H1 (cell line): ENCODE results near the gene OR2V1. TPM values are rescaled to one million over a fixed set of nuclear protein-coding genes. Genes with fewer than 3 reads are reported as not detected.

Experiments used
- CTCF ChIA-PET: fragments of 300-600 bp; sonication (Branson Sonifier 250); formaldehyde crosslinking; loops from one replicate; lab custom pipeline; 2021; ENCODE audit not compliant: partially characterized antibody; lab: Charles Lee
- POLR2A ChIA-PET: fragments of 300-600 bp; sonication (Branson Sonifier 250); formaldehyde crosslinking; loops from one replicate; lab custom pipeline; 2021; ENCODE audit warnings: inconsistent platforms; ENCODE audit not compliant: partially characterized antibody; lab: Charles Lee
- DNase-seq, 2 experiments: peaks; one replicate each; pipeline versions ENCODE4 v3.0.0 to v3.0.0-alpha.2; 2010 to 2022; ENCODE audit warnings: low spot score in 2 of 2, low read depth in 1 of 2, mixed read lengths in 1 of 2
- FAIRE-seq: peaks from 2 replicates; lab custom pipeline; 2011; peaks lifted over from hg19 to GRCh38; lab: Jason Lieb, UNC
- H2AFZ ChIP-seq: 2 replicates; pipeline ENCODE4 v1.8.1; 2012; ENCODE audit warnings: low read length, inconsistent platforms
- H2AK5ac ChIP-seq: 2 replicates; pipeline ENCODE4 v1.6.1; 2013; ENCODE audit warnings: low read depth, low read length
- H2BK120ac ChIP-seq: replicated peaks from 2 replicates; pipeline ENCODE3; 2013; ENCODE audit warnings: low read depth, low read length, inconsistent platforms
- H2BK12ac ChIP-seq: 2 replicates; pipeline ENCODE4 v1.6.1; 2013; ENCODE audit warnings: low read depth, low read length
- H2BK15ac ChIP-seq: 2 replicates; pipeline ENCODE4 v1.6.1; 2013; ENCODE audit warnings: low read length
- H2BK20ac ChIP-seq: 2 replicates; pipeline ENCODE4 v1.6.1; 2013; ENCODE audit warnings: low read length
- H2BK5ac ChIP-seq: 2 replicates; pipeline ENCODE4 v1.6.1; 2013; ENCODE audit warnings: low read depth, low read length
- H3K14ac ChIP-seq: 2 replicates; pipeline ENCODE4 v1.6.1; 2013; ENCODE audit warnings: inconsistent platforms; ENCODE audit not compliant: insufficient read length
- H3K18ac ChIP-seq: 2 replicates; pipeline ENCODE4 v1.6.1; 2013; ENCODE audit warnings: low read length; ENCODE audit errors: extremely low read depth
- H3K23ac ChIP-seq: 2 replicates; pipeline ENCODE4 v1.6.1; 2013; ENCODE audit warnings: inconsistent platforms; ENCODE audit not compliant: insufficient read length
- H3K23me2 ChIP-seq: 2 replicates; pipeline ENCODE4 v1.6.1; 2013; ENCODE audit warnings: low read depth, low read length
- H3K27ac ChIP-seq: 2 replicates; pipeline ENCODE4 v1.6.1; 2011; ENCODE audit warnings: low read depth, low read length, inconsistent platforms
- H3K27me3 ChIP-seq, 4 experiments: replicated peaks in 1 of 4; 1 replicate in 1 of 4; 2 replicates in 3 of 4; pipeline versions ENCODE4 v1.6.1 to v1.8.1; 2011 to 2013; ENCODE audit warnings: low read length in 3 of 4, mild to moderate bottlenecking in 3 of 4, inconsistent platforms in 2 of 4, mixed read lengths in 2 of 4, moderate library complexity in 1 of 4; ENCODE audit not compliant: control insufficient read depth in 3 of 4, insufficient read depth in 3 of 4; ENCODE audit errors: extremely low read depth in 1 of 4
- H3K36me3 ChIP-seq, 4 experiments: 2 replicates each; pipeline versions ENCODE4 v1.6.1 to v1.8.1; 2011 to 2013; ENCODE audit warnings: mild to moderate bottlenecking in 4 of 4, low read length in 3 of 4, moderate library complexity in 2 of 4, control low read depth in 1 of 4, inconsistent platforms in 1 of 4; ENCODE audit not compliant: insufficient read depth in 4 of 4, control insufficient read depth in 2 of 4
- H3K4ac ChIP-seq: replicated peaks from 2 replicates; pipeline ENCODE3; 2013; ENCODE audit warnings: low read length, low read depth, mixed read lengths, inconsistent platforms; ENCODE audit not compliant: insufficient read length
- H3K4me1 ChIP-seq, 4 experiments: replicated peaks in 1 of 4; 1 replicate in 1 of 4; 2 replicates in 3 of 4; pipeline versions ENCODE4 v1.6.1 to v1.8.1; 2011 to 2013; ENCODE audit warnings: low read length in 3 of 4, inconsistent platforms in 2 of 4, mixed read lengths in 1 of 4; ENCODE audit not compliant: insufficient read depth in 4 of 4, control insufficient read depth in 3 of 4
- H3K4me2 ChIP-seq, 2 experiments: 2 replicates each; pipeline versions ENCODE4 v1.6.1 to v1.8.1; 2011 to 2013; ENCODE audit warnings: low read depth in 2 of 2, low read length in 2 of 2, control low read depth in 1 of 2, inconsistent platforms in 1 of 2, mild to moderate bottlenecking in 1 of 2; ENCODE audit not compliant: insufficient read depth in 1 of 2
- H3K4me3 ChIP-seq, 4 experiments: fragments of 200-600, 300-600 bp in 1 of 4; sonication (generic), shearing (Covaris generic), sonication (Bioruptor Twin) in 1 of 4; 2 replicates each; pipeline versions ENCODE4 v1.5.1 to v1.8.1; 2011 to 2016; ENCODE audit warnings: low read length in 4 of 4, low read depth in 3 of 4, control low read depth in 2 of 4, inconsistent platforms in 2 of 4, mild to moderate bottlenecking in 2 of 4, mixed read lengths in 1 of 4, moderate library complexity in 1 of 4; ENCODE audit not compliant: insufficient read depth in 2 of 4; ENCODE audit errors: extremely low read depth in 1 of 4
- H3K56ac ChIP-seq: replicated peaks from 2 replicates; pipeline ENCODE3; 2013; ENCODE audit warnings: low read depth, mild to moderate bottlenecking, mixed read lengths, low read length, inconsistent platforms; ENCODE audit not compliant: insufficient read length
- H3K79me1 ChIP-seq: 2 replicates; pipeline ENCODE4 v1.6.1; 2013; ENCODE audit warnings: low read depth, low read length, control low read depth
- H3K79me2 ChIP-seq, 2 experiments: 2 replicates each; pipeline versions ENCODE4 v1.6.1 to v1.8.1; 2012 to 2013; ENCODE audit warnings: low read length in 2 of 2, mild to moderate bottlenecking in 2 of 2, inconsistent platforms in 1 of 2; ENCODE audit not compliant: insufficient read depth in 2 of 2, control insufficient read depth in 1 of 2
- H3K9ac ChIP-seq, 4 experiments: replicated peaks in 1 of 4; 1 replicate in 1 of 4; 2 replicates in 3 of 4; pipeline versions ENCODE4 v1.6.1 to v1.8.1; 2011 to 2013; ENCODE audit warnings: low read depth in 3 of 4, low read length in 3 of 4, control low read depth in 2 of 4, mild to moderate bottlenecking in 2 of 4, moderate library complexity in 2 of 4, inconsistent platforms in 1 of 4; ENCODE audit errors: extremely low read depth in 1 of 4
- H3K9me3 ChIP-seq, 2 experiments: 2 replicates each; pipeline versions ENCODE4 v1.6.1 to v1.8.1; 2012 to 2013; ENCODE audit warnings: mild to moderate bottlenecking in 2 of 2, moderate library complexity in 2 of 2, control low read depth in 1 of 2, inconsistent platforms in 1 of 2, low read depth in 1 of 2, low read length in 1 of 2, mixed read lengths in 1 of 2; ENCODE audit not compliant: insufficient read depth in 2 of 2
- H4K20me1 ChIP-seq, 2 experiments: replicated peaks in 1 of 2; 2 replicates each; pipeline versions ENCODE3 to v1.8.1; 2011 to 2013; ENCODE audit warnings: inconsistent platforms in 2 of 2, low read length in 2 of 2, mild to moderate bottlenecking in 1 of 2; ENCODE audit not compliant: insufficient read depth in 2 of 2, control insufficient read depth in 1 of 2
- H4K5ac ChIP-seq: 2 replicates; pipeline ENCODE4 v1.6.1; 2013; ENCODE audit warnings: low read length, low read depth, mixed read lengths, inconsistent platforms; ENCODE audit not compliant: insufficient read length
- H4K8ac ChIP-seq: 2 replicates; pipeline ENCODE4 v1.8.0; 2013; ENCODE audit warnings: mild to moderate bottlenecking, moderate library complexity, low read length, inconsistent platforms; ENCODE audit not compliant: insufficient read depth; ENCODE audit errors: extremely low read depth
- H4K91ac ChIP-seq: replicated peaks from 2 replicates; pipeline ENCODE3; 2013; ENCODE audit warnings: low read length, mixed read lengths, inconsistent platforms; ENCODE audit not compliant: insufficient read length
- ASH2L ChIP-seq: fragments of 200-600, 300-600 bp; sonication (generic); IDR thresholded peaks from one replicate; pipeline ENCODE4 v1.7.1; 2017; ENCODE audit warnings: low read length
- CHD1 ChIP-seq: IDR thresholded peaks from 2 replicates; pipeline ENCODE4 v1.6.1; 2012; ENCODE audit warnings: low read depth, low read length, improper control_type of control experiment
- CHD2 ChIP-seq: IDR thresholded peaks from 2 replicates; pipeline ENCODE4 v1.6.1; 2012; ENCODE audit warnings: low read length, improper control_type of control experiment
- SAP30 ChIP-seq: fragments of 300-600 bp; sonication (generic); IDR thresholded peaks from 2 replicates; pipeline ENCODE4 v1.7.1; 2012; ENCODE audit warnings: low read length, moderate library complexity, mild to moderate bottlenecking, inconsistent platforms; ENCODE audit not compliant: insufficient read depth, insufficient replicate concordance
- TAF1 ChIP-seq: IDR thresholded peaks from 2 replicates; pipeline ENCODE4 v1.6.1; 2011; ENCODE audit warnings: mild to moderate bottlenecking, low read depth, low read length
- WGBS, 2 experiments: shearing (Covaris generic) in 1 of 2; methylation state at CpG; one replicate each; pipeline versions ENCODE4 v1.1.6 to v1.1.7; 2013 to 2015; ENCODE audit warnings: low lambda C conversion rate in 2 of 2, mixed read lengths in 2 of 2, inconsistent platforms in 1 of 2, low coverage in 1 of 2, missing lambda C conversion rate in 1 of 2; ENCODE audit not compliant: insufficient replicate concordance in 2 of 2, insufficient coverage in 1 of 2, insufficient read length in 1 of 2; ENCODE audit errors: extremely low coverage in 1 of 2, missing lambda C conversion rate in 1 of 2; 5-methylcytosine and 5-hydroxymethylcytosine counted together
- polyA plus RNA-seq, 7 experiments: library from polyadenylated mRNA; depleted of rRNA in 3 of 7; stranded (reverse) in 5 of 7; unstranded in 2 of 7; fragments of >200 nt in 5 of 7; fragments of 200-250 nt in 2 of 7; gene quantifications; 1 replicate in 5 of 7; 2 replicates in 1 of 7; 4 replicates in 1 of 7; pipeline versions ENCODE4 v1.2.1 to v1.2.3, GENCODE V29; 2011 to 2013; ENCODE audit warnings: missing spikeins in 2 of 7, mixed read lengths in 2 of 7
- total RNA-seq: library from RNA; stranded (reverse); fragmentation: NEBNext Ultra II Directional; extraction: Animal tissue kit (Norgen Biotek cat#: 25700); gene quantifications from 2 replicates; pipeline ENCODE4 v1.2.1, GENCODE V29; 2021

The OR2V1 gene
- total and polyA plus RNA-seq, 2 of the 8 experiments (the other 6 are each of a cell fraction or from before 2014, with no cell fraction given), result not detected

- H4K5ac ChIP-seq, result no peak overlapping the region
- no peak overlapping the region for H3K4me2 ChIP-seq
- H3K9ac ChIP-seq, result no peak overlapping the region
- H3K79me1 ChIP-seq, result no peaks in the 10 kb centered on the region
- H3K4me3 ChIP-seq, result no peak overlapping the region
- H2AFZ ChIP-seq, result no peak overlapping the region
- CTCF ChIA-PET, result no interaction called here
- no peaks in the 10 kb centered on the region for H4K20me1 ChIP-seq
- TF ChIP-seq CHD2, result no peak
- TF ChIP-seq SAP30, result no peak
- no peak for TF ChIP-seq CHD1
- no peak for TF ChIP-seq ASH2L
- TF ChIP-seq TAF1, result no peak
- TF ChIP-seq, all 59 proteins: peak for 0
- Histone ChIP-seq H4K8ac (no peak overlapping the region), H3K23ac (no peak overlapping the region), H3K27ac (no peak overlapping the region), H3K9me3 (peaks cover 4 to 5% of the 10 kb centered on the region in 2 experiments; a peak in 2 of 4 replicates), H3K27me3 (no peaks in the 10 kb centered on the region), H2BK15ac (no peak overlapping the region), H2BK20ac (no peak overlapping the region), H3K56ac (no peak overlapping the region), H3K14ac (no peak overlapping the region), H2BK12ac (no peak overlapping the region), H2AK5ac (no peak overlapping the region), H2BK5ac (no peak overlapping the region), H3K79me2 (no peaks in the 10 kb centered on the region), H3K36me3 (no peaks in the 10 kb centered on the region), H3K18ac (no peak overlapping the region), H4K91ac (no peak overlapping the region), H3K23me2 (no peaks in the 10 kb centered on the region), H3K4me1 (peaks cover 1 to 4% (median 3%) of the 10 kb centered on the region in 4 experiments; a peak in 6 of 7 replicates), H3K4ac (no peak overlapping the region), H2BK120ac (no peak overlapping the region)
- whole genome bisulfite sequencing, 2 experiments, result 68% methylated on average over 1 of the region's 1 CpG; no CpG with 5 or more reads in 1 of the 2 experiments
- POLR2A ChIA-PET, result no interaction called here
- FAIRE-seq (no peak), DNase-seq (no peak)
Measured at GRCh38 chr5:181145133-181145532, 14.2 kb upstream of the OR2V1 start.
